Measurements from ENCODE around the gene FOXK1.

The FOXK1 gene

DNA sequence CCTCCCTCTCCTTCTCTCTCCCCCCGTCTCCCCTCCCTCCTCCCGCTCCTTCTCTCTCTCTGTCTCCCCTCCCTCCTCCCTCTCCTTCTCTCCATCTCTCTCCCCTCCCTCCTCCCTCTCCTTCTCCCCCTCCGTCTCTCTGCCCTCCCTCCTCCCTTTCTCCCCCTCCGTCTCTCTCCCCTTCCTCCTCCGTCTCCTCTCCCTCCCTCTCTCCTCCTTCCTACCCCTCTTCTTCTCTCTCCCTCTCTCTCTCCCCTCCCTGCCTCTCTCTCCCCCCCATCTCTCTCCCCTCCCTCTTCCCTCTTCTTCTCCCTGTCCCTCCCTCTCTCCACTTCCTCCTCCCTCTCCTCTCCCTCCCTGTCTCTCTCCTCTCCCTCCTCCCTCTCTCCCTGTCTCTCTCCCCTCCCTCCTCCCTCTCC is 125.5 kb downstream of the FOXK1 start:
- TF ChIP-seq, protein P1, sequence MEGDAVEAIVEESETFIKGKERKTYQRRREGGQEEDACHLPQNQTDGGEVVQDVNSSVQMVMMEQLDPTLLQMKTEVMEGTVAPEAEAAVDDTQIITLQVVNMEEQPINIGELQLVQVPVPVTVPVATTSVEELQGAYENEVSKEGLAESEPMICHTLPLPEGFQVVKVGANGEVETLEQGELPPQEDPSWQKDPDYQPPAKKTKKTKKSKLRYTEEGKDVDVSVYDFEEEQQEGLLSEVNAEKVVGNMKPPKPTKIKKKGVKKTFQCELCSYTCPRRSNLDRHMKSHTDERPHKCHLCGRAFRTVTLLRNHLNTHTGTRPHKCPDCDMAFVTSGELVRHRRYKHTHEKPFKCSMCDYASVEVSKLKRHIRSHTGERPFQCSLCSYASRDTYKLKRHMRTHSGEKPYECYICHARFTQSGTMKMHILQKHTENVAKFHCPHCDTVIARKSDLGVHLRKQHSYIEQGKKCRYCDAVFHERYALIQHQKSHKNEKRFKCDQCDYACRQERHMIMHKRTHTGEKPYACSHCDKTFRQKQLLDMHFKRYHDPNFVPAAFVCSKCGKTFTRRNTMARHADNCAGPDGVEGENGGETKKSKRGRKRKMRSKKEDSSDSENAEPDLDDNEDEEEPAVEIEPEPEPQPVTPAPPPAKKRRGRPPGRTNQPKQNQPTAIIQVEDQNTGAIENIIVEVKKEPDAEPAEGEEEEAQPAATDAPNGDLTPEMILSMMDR (IDR thresholded peaks at IDR 0.05; ENCODE audit: low read depth, low read length, missing control alignments), result no peak
- in situ Hi-C loops (cut with HindIII; ENCODE audit: low sequenced_read_pairs), result loop anchor here (25.0 kb wide), 1 partner anchor 280 kb away; no protein-coding TSS in a partner anchor
- no peak overlapping the region for H3K4me3 ChIP-seq (ENCODE audit: low read depth, low read length)
- DNase-seq (ENCODE audit: low read depth), result no peak

DNA sequence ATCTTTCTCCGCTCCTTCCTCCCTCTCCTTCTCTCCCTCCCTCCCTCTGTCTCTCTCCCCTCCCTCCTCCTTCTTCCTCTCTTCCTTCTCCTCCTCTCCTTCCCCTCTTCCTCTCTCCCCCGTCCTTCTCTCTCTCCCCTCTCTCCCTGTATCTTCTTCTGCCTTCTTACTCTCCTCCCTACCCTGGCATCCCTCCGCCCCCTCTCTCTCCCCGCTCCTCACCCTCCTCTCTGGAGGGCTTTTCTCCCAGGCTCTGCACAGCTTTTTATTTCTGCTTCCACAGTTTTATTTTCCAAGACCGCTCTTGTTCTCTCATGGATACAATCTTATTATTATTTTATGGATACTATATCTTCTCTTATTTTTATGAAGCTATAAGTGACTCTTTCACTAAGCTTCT is 125.9 kb downstream of the FOXK1 start:
- TF ChIP-seq, protein P1 (IDR thresholded peaks at IDR 0.05; ENCODE audit: low read depth, low read length, missing control alignments), result no peak
- no peak overlapping the region for H3K4me3 ChIP-seq (ENCODE audit: low read depth, low read length)
- no peak for DNase-seq (ENCODE audit: low read depth)
- in situ Hi-C loops (cut with HindIII; ENCODE audit: low sequenced_read_pairs), result loop anchor here (25.0 kb wide), 1 partner anchor 279 kb away; no protein-coding TSS in a partner anchor

DNA sequence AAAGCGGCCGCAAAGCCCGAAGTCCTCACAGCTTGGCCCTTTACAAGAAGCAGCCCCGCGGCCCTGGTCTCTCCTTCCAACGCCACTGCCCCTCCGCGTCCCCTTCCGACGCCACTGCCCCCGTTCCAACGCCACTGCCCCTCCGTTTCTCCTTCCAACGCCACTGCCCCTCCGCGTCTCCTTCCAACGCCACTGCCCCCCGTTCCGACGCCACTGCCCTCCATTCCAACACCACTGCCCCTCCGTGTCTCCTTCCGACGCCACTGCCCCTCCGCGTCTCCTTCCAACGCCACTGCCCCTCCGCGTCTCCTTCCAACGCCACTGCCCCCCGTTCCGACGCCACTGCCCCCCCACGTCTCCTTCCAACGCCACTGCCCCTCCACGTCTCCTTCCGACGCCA is 126.5 kb downstream of the FOXK1 start:
- TF ChIP-seq, protein P1 (IDR thresholded peaks at IDR 0.05; ENCODE audit: low read depth, low read length, missing control alignments), result no peak
- in situ Hi-C loops (cut with HindIII; ENCODE audit: low sequenced_read_pairs), result loop anchor here (25.0 kb wide), 1 partner anchor 279 kb away; no protein-coding TSS in a partner anchor
- no peak for DNase-seq (ENCODE audit: low read depth)
- no peak overlapping the region for H3K4me3 ChIP-seq (ENCODE audit: low read depth, low read length)

DNA sequence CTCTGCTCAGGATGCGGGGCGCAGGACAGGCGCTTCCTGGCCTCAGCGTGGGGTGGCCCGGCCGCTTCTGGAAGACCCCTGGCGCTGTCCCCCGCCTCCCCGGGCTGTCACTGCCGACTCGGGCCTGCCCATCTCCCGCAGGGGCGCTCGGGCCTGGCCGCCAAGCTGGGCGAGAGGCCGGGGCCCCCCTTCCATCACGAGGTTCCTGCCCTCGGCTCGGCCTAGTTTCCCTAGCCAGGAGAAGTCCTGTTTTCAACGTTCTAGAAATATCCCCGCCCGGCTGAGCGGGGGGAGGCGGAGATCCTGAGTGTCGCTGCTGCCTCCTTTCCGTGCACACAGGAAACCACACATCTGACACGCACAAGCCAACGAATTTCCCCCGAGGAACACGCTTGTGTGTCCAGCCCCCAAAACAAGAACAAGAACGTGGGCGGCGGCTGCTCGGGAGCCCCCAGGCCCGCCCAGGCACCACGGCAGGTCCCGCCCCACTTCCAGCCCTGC is 127.0 kb downstream of the FOXK1 start:
- in situ Hi-C loops (cut with HindIII; ENCODE audit: low sequenced_read_pairs), result loop anchor here (25.0 kb wide), 1 partner anchor 278 kb away; no protein-coding TSS in a partner anchor

DNA sequence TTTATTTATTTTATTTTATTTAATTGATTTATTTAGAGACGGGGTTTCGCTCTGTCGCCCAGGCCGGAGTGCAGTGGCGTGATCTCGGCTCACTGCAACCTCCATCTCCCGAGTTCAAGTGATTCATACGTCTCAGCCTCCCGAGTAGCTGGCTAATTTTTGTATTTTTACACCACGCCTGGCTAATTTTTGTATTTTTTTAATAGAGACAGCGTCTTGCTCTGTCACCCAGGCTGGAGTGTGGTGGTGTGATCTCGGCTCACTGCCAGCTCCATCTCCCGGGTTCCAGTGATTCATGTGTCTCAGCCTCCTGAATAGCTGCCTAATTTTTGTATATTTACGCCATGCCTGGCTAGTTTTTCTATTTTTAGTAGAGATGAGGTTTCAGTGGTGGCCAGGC is 127.6 kb downstream of the FOXK1 start:
- TF ChIP-seq, protein P1 (IDR thresholded peaks at IDR 0.05; ENCODE audit: low read depth, low read length, missing control alignments), result no peak
- in situ Hi-C loops (cut with HindIII; ENCODE audit: low sequenced_read_pairs), result loop anchor here (25.0 kb wide), 1 partner anchor 278 kb away; no protein-coding TSS in a partner anchor
- no peak overlapping the region for H3K4me3 ChIP-seq (ENCODE audit: low read depth, low read length)
- DNase-seq (ENCODE audit: low read depth), result no peak

More for the DNA sequence above, 127.0 kb downstream of the FOXK1 start:
- TF ChIP-seq, protein P1 (IDR thresholded peaks at IDR 0.05; ENCODE audit: low read depth, low read length, missing control alignments), result no peak
- DNase-seq (ENCODE audit: low read depth), result no peak
- H3K4me3 ChIP-seq (ENCODE audit: low read depth, low read length), result no peak overlapping the region

DNA sequence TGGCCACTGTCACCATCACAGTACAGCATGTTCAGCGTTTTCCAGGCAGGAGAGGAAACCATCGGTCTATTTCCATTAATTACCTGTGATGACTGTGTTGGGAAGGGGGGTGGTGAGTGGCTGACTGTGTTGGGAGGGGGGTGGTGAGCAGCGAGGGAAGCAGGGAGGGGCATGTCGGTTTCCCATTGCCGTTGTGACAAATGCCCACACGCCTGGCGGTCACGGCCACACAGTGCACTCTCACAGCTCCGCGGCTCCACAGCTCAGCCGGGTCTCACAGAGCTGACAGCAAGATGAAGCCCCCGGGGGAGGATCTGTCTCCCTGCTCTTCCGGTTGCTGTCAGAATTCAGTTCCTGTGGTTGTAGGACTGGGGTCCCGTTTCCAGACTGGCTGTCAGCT is 132.3 kb downstream of the FOXK1 start:
- DNase-seq (ENCODE audit: low read depth), result no peak
- no peak overlapping the region for H3K4me3 ChIP-seq (ENCODE audit: low read depth, low read length)
- in situ Hi-C loops (cut with HindIII; ENCODE audit: low sequenced_read_pairs), result loop anchor here (25.0 kb wide), 1 partner anchor 273 kb away; no protein-coding TSS in a partner anchor
- TF ChIP-seq, protein P1 (IDR thresholded peaks at IDR 0.05; ENCODE audit: low read depth, low read length, missing control alignments), result no peak

Measured in astrocyte of the cerebellum (primary cell).